ENCODE data around the gene NBAS.
"Not testable (repeated sequence)": the region's sequence is repeated elsewhere in the genome, so short reads cannot be mapped to it uniquely, and the experiment has no call there.

The NBAS gene

DNA sequence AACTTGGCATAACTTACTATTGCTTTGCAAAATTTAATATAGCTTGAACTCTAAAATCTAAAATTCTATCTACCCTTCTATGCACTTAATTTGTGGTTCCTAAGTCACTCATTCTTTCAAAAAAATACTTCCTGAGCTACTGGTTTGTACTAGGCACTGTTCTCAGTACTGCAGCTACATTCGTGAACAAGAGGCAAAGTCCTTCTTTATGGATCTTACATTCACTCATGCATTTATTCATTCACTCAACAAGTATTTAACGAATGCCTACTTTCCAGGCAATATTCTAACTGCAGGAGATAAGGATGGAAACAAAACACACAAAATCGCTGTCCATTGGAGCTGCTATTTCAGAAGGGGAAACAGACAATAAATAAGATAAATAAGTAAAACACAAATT lies 104.8 kb downstream of the NBAS start:
- no peak for DNase-seq

- DNase-seq = no peak
Measured at GRCh38 chr2:15450808-15451207, 110.3 kb downstream of the NBAS start.

DNA sequence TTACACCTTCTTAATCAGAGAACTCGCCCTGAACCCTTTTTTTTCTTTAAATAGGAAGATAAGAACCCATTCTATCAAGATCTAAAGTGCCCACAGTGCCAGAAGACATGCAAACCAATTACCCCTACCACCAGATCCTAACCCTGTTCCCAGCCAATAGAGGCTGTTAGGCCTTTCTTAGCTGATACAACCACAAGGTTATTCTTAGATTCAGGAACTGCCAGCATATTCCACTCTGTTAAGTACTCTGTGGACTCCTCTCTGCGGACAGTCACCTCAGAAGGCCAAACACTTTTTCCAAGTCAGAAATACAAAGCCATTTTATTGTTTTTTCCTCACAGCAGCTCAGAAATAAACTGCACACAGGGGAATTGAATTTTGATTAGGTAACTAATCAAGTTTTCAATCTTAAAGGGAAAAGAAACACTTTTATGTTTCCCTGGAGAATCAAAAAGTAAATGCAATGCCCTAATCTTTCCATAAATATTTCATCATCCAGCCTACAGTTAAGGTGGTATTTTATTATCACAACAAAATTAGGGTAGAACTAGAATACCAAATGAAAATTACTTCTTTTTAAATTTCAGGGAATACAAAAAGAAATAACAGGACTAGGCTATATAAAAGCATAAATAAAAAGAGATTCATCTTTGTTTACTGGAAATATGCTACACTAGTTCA lies 111.4 kb downstream of the NBAS start:
- no peak for DNase-seq

- no peak for DNase-seq
Measured at GRCh38 chr2:15448250-15448839, 112.8 kb downstream of the NBAS start.

DNA sequence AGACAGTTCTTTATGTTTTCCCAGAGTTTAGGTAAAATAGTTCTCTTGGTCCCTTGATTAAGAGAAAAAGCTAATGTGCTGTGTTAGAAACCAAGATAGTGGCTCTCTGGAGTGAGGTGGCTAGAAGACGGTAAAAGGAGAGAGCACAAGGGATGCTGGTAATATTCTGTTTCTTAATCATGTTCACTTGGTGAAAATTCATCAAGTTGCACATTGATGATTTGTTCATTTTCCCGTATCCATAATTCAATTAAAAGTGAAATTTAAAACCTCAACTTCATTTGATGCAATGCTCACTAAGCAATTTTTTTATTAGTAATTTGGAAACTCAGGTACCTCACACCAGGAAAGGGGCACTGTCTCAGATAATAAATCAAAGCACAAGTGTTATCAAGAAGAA lies 113.8 kb downstream of the NBAS start:
- DNase-seq = no peak

- no peak for DNase-seq
Measured at GRCh38 chr2:15446961-15447360, 114.2 kb downstream of the NBAS start.

- no peak for DNase-seq
Measured at GRCh38 chr2:15445891-15446562, 115.1 kb downstream of the NBAS start.

GRCh38 chr2:15439768-15440524 lies 121.2 kb downstream of the NBAS start:
- not testable (repeated sequence) for DNase-seq

GRCh38 chr2:15439366-15439765 lies 121.8 kb downstream of the NBAS start:
- DNase-seq = not testable (repeated sequence)

- DNase-seq = no peak
Measured at GRCh38 chr2:15436195-15436594, 124.9 kb downstream of the NBAS start.

- DNase-seq = no peak
Measured at GRCh38 chr2:15435474-15435873, 125.7 kb downstream of the NBAS start.

GRCh38 chr2:15432642-15433256 lies 128.4 kb downstream of the NBAS start:
- DNase-seq = no peak

- DNase-seq = no peak
Measured at GRCh38 chr2:15429032-15429431, 132.1 kb downstream of the NBAS start.

DNA sequence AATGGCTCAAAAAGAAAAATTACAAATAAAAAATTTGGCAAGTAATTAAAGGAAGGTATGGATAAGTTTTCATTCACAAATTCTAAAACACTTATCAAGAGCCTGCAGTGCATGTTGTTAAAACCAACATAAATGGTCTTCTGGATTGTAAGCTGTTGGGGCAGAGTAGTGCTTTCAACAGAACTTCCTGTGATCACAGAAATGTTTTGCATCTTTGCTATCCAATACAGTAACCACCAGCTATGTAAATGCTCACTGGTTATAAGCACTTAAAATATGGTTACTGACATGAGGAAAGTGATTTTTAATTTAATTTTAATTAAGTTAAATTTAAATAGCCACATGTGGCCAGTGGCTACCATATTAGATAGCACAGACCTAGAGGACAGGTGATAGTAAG lies 133.1 kb downstream of the NBAS start:
- DNase-seq = no peak

DNA sequence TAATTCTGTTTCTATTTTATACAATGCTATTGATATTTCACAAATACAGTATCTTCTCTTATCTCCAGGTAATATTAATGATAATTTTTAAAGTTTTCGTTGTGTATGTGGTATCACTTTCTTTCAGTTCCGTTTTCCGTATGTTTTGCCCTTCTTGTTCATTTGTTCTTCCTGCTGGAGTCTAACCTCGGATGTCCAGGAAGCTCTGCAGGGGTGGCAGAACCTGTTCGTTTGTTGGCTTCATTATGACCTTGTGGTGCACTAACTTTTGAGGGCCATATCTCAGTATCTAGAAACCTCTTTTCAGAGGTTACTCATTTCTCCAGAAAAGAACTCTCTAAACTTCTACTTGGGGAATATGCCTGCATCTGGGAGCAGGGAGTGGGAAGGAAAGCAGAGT lies 134.5 kb downstream of the NBAS start:
- DNase-seq = no peak

DNA sequence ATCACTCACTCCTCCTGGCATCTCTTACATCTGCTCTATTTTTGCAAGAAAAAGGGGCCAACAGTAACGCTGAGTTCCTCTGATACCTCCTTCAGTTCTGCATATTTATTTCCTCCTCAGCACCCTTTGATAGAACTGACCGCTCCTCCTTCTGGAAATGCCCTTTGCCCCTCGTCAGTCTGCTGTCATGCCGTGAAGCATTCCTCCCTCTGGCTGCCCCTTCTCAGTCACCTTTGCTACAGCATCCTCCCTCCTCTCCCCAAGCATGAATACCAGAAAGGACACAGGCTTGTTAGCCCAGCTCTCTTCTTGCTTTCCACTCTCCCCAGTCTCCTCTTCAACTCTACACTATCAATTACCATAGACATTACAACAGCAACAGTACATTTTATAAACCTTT lies 135.4 kb downstream of the NBAS start:
- DNase-seq = no peak

- DNase-seq = no peak
Measured at GRCh38 chr2:15421753-15422152, 139.4 kb downstream of the NBAS start.

GRCh38 chr2:15415748-15416147 lies 145.4 kb downstream of the NBAS start:
- DNase-seq = no peak

GRCh38 chr2:15412779-15413178 lies 148.4 kb downstream of the NBAS start:
- no peak for DNase-seq

- no peak for DNase-seq
Measured at GRCh38 chr2:15412309-15412708, 148.8 kb downstream of the NBAS start.

DNA sequence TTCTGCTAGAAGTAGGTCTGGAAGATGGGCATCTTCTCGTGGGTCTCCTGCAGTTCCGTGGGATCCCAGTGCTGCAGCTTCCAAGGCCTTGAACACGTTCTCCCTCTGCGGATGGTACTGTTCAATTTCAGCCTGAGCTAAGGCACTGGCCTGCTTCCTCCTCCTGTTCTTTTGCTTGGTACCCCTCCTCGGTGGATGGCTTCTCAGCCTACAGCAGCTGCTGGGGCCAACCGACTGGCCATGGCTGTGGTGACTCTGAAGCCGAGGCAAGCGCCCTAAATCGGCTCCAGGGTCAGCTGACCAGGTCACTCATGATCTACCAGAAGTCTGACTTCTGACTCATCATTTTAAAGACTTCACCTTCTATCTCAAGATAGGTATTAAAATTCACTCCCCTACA lies 150.2 kb downstream of the NBAS start:
- DNase-seq = no peak

DNA sequence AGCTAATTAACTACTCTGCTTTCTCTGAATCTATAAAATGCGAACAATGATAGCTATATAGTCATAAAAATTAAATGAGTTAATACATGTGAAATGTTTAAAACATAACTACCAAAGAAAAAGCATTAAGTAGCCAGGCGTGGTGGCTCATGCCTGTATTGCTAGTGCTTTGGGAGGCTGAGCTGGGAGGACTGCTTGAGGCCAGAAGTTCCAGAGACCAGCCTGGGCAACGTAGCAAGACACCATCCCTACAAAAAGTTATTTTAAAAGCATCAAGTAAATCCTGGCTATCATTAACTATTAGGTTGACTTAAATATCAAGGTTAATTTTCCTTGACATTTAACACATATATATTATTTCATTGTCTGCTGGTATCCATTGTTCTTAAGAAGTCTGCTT lies 152.4 kb downstream of the NBAS start:
- DNase-seq = no peak

- DNase-seq = no peak
Measured at GRCh38 chr2:15407666-15408065, 153.5 kb downstream of the NBAS start.
